ENCODE results near the gene SIK1.

Gene SIK1

DNA sequence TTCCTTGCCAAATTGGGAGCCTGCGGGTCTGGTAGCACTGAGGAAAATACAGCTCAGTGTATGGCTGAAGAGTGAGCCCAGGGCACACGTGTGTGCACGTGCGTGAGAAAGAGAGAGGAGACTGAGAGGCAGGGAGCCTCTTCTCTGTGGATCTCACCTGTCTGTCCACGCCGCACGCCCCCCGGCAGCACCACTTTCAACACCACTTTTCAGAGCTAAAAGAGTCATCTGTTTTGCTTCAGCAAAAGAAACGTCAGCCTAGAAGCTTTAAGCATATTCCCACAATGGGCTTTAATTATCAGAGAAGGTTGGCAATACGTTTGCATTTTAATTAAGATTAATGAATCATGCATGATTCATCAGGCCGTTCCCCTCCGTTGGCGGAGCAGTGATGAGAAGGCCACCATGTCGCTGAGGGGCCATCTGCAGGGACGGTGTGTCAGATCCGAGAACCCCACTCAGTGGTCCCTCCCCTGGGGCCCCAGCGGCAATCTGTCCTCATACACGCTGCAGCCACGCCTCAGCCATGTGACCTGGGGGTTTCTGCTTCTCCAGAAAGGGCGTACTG, 56.8 kb downstream of the SIK1 start:
- DNase-seq, result no peak
- no peak for TF ChIP-seq POLR2A (IDR thresholded peaks at IDR 0.05; ENCODE audit: low read length)
- no peak for TF ChIP-seq GATA1 (IDR thresholded peaks at IDR 0.05; ENCODE audit: low read depth, low read length)

DNA sequence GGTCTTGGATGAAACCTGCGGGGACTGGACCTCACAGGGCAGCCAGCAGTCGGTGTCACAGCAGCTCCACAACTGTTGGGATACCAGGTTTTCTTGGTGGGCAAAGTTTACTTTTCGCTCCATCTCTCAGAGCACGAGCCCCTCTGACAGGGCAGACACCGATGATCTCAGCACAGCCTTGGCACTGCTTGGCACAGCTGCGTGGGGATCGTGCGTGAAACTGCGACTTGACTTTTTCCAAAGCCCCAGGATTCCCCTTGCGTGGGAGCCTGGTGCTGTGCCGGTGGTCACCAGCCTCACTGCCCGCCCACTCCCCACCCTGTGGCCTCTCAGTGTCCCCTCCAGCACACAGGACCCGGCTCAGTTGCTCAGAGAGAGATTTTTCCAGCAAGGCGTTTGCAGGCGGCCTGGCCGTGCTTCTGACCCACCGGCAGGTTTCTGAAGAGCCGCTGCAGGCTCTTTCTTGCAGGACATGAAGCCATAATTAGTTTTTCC, 57.3 kb downstream of the SIK1 start:
- no peak for DNase-seq
- TF ChIP-seq GATA1 (IDR thresholded peaks at IDR 0.05; ENCODE audit: low read depth, low read length) (no peak), POLR2A (IDR thresholded peaks at IDR 0.05; ENCODE audit: low read length) (no peak)

DNA sequence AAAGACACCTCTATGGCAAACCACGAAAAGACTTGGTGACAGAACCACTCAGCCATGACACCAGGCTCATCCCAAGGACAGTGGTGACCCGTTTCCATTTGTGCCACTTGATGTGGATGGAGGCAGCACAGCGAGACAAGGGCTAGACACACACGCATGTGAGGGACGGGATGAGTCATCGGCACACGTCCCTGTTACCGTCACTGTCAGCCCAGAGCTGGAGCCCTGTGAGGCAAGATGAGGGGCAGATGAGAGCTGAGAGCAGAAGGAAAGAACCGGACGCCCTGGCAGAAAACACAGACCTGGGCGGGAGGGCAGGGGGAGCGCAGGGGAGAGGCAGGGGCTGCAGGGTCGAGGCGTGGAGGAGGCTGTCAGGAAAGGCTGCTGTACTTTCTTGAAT, 57.8 kb downstream of the SIK1 start:
- TF ChIP-seq POLR2A (IDR thresholded peaks at IDR 0.05; ENCODE audit: low read length) (no peak), GATA1 (IDR thresholded peaks at IDR 0.05; ENCODE audit: low read depth, low read length) (no peak)
- no peak for DNase-seq

DNA sequence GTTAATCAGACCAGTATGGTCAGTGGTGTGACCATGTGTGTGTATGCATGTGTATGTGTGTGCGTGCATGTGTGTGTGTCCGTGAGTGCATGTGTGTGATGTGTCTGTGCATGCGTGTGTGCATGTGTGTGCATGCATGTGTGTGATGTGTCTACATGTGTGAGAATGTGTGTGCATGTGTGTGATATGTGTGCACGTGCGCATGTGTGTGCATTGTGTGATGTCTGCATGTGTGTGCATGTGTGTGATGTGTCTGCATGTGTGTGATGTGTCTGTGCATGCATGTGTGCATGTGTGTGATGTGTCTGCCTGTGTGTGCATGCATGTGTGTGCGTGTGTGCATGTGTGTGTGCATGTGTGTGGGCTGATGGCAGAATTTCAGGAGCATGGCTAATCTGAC, 58.2 kb downstream of the SIK1 start:
- no peak for TF ChIP-seq POLR2A (IDR thresholded peaks at IDR 0.05; ENCODE audit: low read length)
- no peak for TF ChIP-seq GATA1 (IDR thresholded peaks at IDR 0.05; ENCODE audit: low read depth, low read length)
- no peak for DNase-seq

DNA sequence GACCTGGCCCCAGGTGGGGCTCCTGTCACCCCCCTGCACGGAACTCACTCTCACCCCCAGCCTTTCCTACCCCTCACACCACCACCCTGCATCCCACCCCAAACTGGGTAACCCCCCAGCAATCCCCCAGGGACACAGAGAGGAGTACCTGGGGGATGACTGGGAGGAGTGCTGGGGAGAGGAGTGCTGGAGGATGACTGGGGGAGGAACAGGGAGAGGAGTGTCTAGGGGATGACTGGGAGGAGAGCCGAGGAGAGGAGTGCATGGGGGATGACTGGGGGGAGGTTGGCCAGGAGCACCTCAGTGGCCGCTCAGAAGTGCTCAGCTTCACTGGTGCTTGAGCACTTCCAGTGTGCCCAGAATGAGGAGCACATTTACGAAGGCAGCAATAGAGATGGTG, 59.1 kb downstream of the SIK1 start:
- no peak for TF ChIP-seq GATA1 (IDR thresholded peaks at IDR 0.05; ENCODE audit: low read depth, low read length)
- no peak for TF ChIP-seq POLR2A (IDR thresholded peaks at IDR 0.05; ENCODE audit: low read length)
- no peak for DNase-seq

DNA sequence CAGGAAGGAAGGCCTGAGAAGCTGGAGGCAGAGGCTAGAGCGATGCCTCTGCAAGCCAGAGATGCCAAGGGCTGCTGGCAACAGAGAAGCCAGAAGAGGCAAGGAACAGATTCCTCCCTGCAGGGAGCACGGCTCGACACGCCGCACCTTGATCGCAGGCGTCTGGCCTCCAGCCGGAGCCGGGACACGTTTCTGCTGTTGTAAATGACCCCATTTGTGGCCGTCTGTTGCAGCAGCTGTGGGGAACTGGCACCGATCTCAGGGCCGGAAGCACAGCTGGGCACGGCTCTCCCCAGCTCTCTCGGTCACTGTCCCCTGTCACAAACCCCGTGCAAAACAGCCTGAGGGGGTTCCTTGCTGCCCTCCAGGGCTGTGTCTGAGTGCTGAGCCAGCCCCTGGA, 59.6 kb downstream of the SIK1 start:
- DNase-seq, result no peak
- TF ChIP-seq GATA1 (IDR thresholded peaks at IDR 0.05; ENCODE audit: low read depth, low read length), result no peak
- no peak for TF ChIP-seq POLR2A (IDR thresholded peaks at IDR 0.05; ENCODE audit: low read length)

DNA sequence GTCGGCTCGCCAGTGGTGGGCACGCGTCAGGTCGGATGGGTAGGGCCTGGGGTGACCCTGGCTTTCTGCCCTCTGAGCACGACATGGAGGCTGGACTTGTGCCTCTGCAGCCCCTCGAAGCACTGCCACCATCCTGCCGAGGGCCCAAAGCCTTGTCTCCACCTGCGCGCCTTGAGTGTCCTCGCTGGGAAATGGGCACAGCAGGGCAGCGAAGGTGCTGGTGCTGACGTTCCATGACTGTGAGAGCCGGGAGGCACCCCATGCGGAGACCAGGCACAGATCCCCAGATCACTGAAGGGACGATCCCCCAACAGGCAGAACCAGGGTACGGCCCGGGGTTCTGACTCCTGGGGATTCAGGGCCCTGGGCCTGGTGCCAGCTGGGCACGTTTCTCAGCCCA, 60.3 kb downstream of the SIK1 start:
- DNase-seq, result no peak
- no peak for TF ChIP-seq POLR2A (IDR thresholded peaks at IDR 0.05; ENCODE audit: low read length)
- TF ChIP-seq GATA1 (IDR thresholded peaks at IDR 0.05; ENCODE audit: low read depth, low read length), result no peak

DNA sequence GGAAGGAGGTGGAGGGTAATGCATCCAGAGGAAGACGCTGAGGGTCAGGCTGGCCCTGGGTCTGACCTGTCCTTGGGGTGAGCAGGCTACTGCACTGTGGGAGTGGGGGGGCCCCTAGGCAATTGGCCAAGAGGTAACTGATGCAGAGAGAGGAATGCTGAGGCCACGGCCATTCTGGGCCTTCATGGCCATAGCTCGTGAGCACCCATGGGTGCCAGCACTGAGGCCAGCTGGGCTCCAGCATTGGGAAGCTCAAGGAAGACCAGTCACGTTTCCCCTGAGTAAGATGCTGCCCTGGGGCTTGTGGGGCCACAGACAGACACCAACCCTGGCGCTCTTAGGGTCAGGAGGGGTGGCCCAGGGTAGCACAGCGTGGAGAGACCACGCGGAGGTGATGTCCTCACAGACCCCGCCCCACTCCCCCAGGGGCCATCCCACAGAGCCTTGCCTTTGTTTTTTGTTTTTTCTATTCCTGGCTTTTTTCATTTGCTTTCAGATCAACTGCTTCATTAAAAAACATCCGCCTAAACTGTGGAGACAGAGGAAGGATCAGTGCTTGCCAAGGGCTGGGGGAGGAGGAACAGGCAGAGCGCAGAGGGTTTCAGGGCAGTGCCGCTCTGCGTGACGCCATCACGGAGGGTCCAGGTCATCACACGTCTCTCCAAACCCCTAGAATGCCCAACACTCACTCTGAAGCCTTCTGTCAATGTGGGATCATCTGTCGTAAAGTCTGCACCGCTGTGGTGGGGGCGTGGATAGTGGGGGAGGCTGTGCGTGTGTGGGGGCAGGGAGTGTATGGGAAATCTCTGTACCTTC, 61.1 kb downstream of the SIK1 start:
- no peak for DNase-seq
- TF ChIP-seq GATA1 (IDR thresholded peaks at IDR 0.05; ENCODE audit: low read depth, low read length) (no peak), POLR2A (IDR thresholded peaks at IDR 0.05; ENCODE audit: low read length) (no peak)

DNA sequence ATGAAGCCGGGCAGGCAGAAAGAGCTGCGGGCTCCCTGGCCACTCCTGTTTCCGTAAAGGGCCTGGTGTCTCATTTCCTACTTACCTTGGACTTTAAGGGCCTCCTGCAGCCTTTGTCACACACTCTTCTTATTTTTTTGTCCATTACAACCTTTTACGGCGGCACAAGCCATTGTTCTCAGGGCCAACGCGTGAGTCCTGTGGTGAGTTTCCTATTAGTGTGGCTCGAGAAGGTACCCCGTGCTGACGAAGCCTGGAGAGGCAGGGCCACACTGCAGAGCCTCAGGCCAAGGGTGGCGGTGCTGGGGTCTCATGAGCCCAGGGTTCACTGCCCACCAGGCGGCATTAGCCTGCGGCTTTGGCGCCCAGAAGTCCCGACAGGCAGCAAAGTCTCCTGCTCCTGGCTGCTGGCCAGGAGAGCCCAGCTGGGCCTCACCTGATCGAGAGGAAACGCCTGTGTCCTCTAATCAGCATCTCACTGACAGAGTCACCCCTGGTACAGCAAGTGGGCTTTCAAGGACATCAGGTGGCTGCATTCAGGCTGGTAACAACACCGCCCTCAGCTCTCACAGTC, 62.0 kb downstream of the SIK1 start:
- no peak for DNase-seq
- TF ChIP-seq GATA1 (IDR thresholded peaks at IDR 0.05; ENCODE audit: low read depth, low read length) (no peak), POLR2A (IDR thresholded peaks at IDR 0.05; ENCODE audit: low read length) (no peak)

Measured in erythroblast (primary cell).